Erythroblast (primary cell): ENCODE data around the gene EPM2AIP1.
A peak's percentile ranks its signal among the peaks of the same experiment; 100 is the strongest.
"Not testable (repeated sequence)": the region's sequence is repeated elsewhere in the genome, so short reads cannot be mapped to it uniquely, and the experiment has no call there.

Experiments
- DNase-seq, 2 experiments: peaks; one replicate each; lab custom pipeline; 2025; lab: John Stamatoyannopoulos, UW
- GATA1 ChIP-seq: IDR thresholded peaks from 2 replicates; pipeline ENCODE4 v1.6.1; 2011; ENCODE audit warnings: low read depth, mild to moderate bottlenecking, control low read depth, low read length, moderate library complexity
- POLR2A ChIP-seq: IDR thresholded peaks from 2 replicates; pipeline ENCODE4 v1.6.1; 2011; ENCODE audit warnings: mild to moderate bottlenecking, low read length

EPM2AIP1 gene

GRCh38 chr3:36954452-36955134 is 38.3 kb downstream of the EPM2AIP1 start:
- peak; percentile 87 to 90 for DNase-seq
- TF ChIP-seq GATA1 (no peak), POLR2A (peak; percentile 18)

GRCh38 chr3:36947814-36948213 is 45.1 kb downstream of the EPM2AIP1 start:
- DNase-seq, result not testable (repeated sequence)

- TF ChIP-seq POLR2A (no peak), GATA1 (no peak)
- no peak for DNase-seq
Measured at GRCh38 chr3:36945333-36945980, 47.5 kb downstream of the EPM2AIP1 start.

DNA sequence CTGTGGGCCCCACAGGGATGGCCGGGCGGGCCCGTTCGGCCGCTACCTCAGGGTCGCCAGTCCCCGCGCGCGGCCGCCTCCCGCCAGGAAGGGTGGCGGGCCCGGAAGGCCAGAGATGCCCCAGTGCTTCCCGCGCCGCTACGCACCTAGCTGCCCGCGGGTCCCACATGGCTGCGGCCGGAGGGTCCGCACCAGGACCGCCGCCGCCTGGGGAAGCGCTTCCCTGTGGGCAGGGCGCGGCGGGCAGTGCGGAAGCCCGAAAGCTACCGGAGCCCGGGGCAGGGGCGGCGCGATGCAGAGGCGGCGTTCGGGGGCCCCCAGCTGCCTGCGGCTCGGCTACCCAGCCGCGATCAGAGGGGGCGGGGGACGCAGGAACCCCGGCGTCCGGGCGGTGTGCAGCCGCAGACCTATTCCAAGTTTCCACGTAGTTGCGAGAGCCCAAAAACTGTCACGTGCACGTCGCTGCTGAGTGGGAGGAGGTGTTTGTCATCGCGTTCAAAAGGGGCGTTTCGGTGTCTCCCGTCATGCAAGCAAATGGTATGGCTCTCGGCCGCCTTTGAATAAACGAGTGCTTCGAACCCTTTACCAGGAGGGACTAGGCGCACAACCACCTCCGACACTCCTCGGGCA is 48.2 kb downstream of the EPM2AIP1 start, which contains the start of gene TRANK1:
Gene TRANK1, minus strand, starts transcription at position 414 of the 630 bp plus-strand sequence. Its CDS starts 245 bp downstream, at position 169.
- TF ChIP-seq POLR2A (peak; percentile 96), GATA1 (no peak)
- DNase-seq, result peak; percentile 93 to 94

- TF ChIP-seq POLR2A (no peak), GATA1 (no peak)
- peak; percentile 77 to 87 for DNase-seq
Measured at GRCh38 chr3:36944012-36944640, 48.8 kb downstream of the EPM2AIP1 start.

GRCh38 chr3:36943601-36944000 is 49.3 kb downstream of the EPM2AIP1 start:
- no peak for TF ChIP-seq POLR2A
- no peak for TF ChIP-seq GATA1
- peak in 1 of 2 experiments; percentile 43 for DNase-seq

DNA sequence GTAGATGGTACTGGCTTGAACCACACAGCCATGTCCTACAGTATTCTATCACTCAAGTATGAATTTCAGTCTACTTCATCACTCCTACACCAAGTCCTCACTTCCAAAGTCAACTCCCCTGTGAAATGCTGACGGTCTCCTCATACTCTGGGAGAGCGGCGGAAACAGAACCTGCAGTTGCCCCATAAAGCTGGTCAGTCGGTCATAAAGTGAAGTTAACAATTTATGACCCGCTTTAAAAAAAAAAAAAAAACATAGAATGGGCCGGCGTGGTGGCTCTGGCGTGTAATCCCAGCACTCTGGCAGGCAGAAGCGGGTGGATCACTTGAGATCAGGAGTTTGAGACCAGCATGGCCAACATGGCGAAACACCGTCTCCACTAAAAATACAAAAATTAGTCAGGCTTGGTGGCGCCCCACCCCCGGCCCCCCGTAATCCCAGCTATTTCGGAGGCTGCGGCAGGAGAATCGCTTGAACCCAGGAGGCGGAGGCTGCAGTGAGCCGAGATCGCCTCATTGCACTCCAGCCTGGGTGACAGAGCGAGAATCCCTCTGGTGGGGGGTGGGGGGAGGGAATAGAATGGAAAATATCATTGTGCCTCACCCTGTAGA is 50.2 kb downstream of the EPM2AIP1 start:
- no peak for DNase-seq
- no peak for TF ChIP-seq GATA1

- TF ChIP-seq GATA1, result no peak
- TF ChIP-seq POLR2A, result no peak
- DNase-seq, result no peak
Measured at GRCh38 chr3:36941658-36942057, 51.3 kb downstream of the EPM2AIP1 start.

- TF ChIP-seq GATA1 (no peak), POLR2A (no peak)
- no peak for DNase-seq
Measured at GRCh38 chr3:36941162-36941561, 51.8 kb downstream of the EPM2AIP1 start.

- TF ChIP-seq GATA1 (no peak), POLR2A (peak; percentile 5)
- no peak for DNase-seq
Measured at GRCh38 chr3:36937492-36937891, 55.4 kb downstream of the EPM2AIP1 start.
